ENCODE results near the gene CHST11.

CHST11 gene

GRCh38 chr12:104460041-104460719 lies 3.4 kb downstream of the CHST11 start:
- no peak overlapping the region for H3K27ac ChIP-seq (ENCODE audit: low read depth, low read length)
- no peaks in the 10 kb centered on the region for H3K9me3 ChIP-seq (ENCODE audit: control insufficient read depth, insufficient read depth, low read length)
- peaks cover 22% of the 10 kb centered on the region for H3K4me1 ChIP-seq (ENCODE audit: control insufficient read depth, insufficient read depth, low read length)
- H3K36me3 ChIP-seq (ENCODE audit: control insufficient read depth, insufficient read depth, low read length) = no peaks in the 10 kb centered on the region
- H3K9ac ChIP-seq (ENCODE audit: low read depth, low read length) = no peak overlapping the region
- no peak overlapping the region for H3K4me3 ChIP-seq (ENCODE audit: low read depth, low read length)
- peaks cover 29% of the 10 kb centered on the region for H3K27me3 ChIP-seq (ENCODE audit: control insufficient read depth, insufficient read depth, low read length)

- Histone ChIP-seq H3K4me3 (ENCODE audit: low read depth, low read length) (no peak overlapping the region), H3K9me3 (ENCODE audit: control insufficient read depth, insufficient read depth, low read length) (no peaks in the 10 kb centered on the region), H3K9ac (ENCODE audit: low read depth, low read length) (no peak overlapping the region), H3K27ac (ENCODE audit: low read depth, low read length) (no peak overlapping the region), H3K4me1 (ENCODE audit: control insufficient read depth, insufficient read depth, low read length) (peaks cover 13% of the 10 kb centered on the region), H3K27me3 (ENCODE audit: control insufficient read depth, insufficient read depth, low read length) (peaks cover 20% of the 10 kb centered on the region), H3K36me3 (ENCODE audit: control insufficient read depth, insufficient read depth, low read length) (no peaks in the 10 kb centered on the region)
Observed at GRCh38 chr12:104460973-104461698, 4.4 kb downstream of the CHST11 start.

GRCh38 chr12:104462325-104462724 lies 5.6 kb downstream of the CHST11 start:
- Histone ChIP-seq H3K4me3 (ENCODE audit: low read depth, low read length) (no peak overlapping the region), H3K4me1 (ENCODE audit: control insufficient read depth, insufficient read depth, low read length) (peaks cover 13% of the 10 kb centered on the region), H3K9me3 (ENCODE audit: control insufficient read depth, insufficient read depth, low read length) (no peaks in the 10 kb centered on the region), H3K27ac (ENCODE audit: low read depth, low read length) (no peak overlapping the region), H3K9ac (ENCODE audit: low read depth, low read length) (no peak overlapping the region), H3K27me3 (ENCODE audit: control insufficient read depth, insufficient read depth, low read length) (peaks cover 20% of the 10 kb centered on the region), H3K36me3 (ENCODE audit: control insufficient read depth, insufficient read depth, low read length) (no peaks in the 10 kb centered on the region)

GRCh38 chr12:104462931-104463339 lies 6.2 kb downstream of the CHST11 start:
- no peaks in the 10 kb centered on the region for H3K36me3 ChIP-seq (ENCODE audit: control insufficient read depth, insufficient read depth, low read length)
- no peaks in the 10 kb centered on the region for H3K9me3 ChIP-seq (ENCODE audit: control insufficient read depth, insufficient read depth, low read length)
- no peak overlapping the region for H3K27ac ChIP-seq (ENCODE audit: low read depth, low read length)
- no peak overlapping the region for H3K4me3 ChIP-seq (ENCODE audit: low read depth, low read length)
- H3K4me1 ChIP-seq (ENCODE audit: control insufficient read depth, insufficient read depth, low read length) = peaks cover 13% of the 10 kb centered on the region
- no peak overlapping the region for H3K9ac ChIP-seq (ENCODE audit: low read depth, low read length)
- peaks cover 20% of the 10 kb centered on the region for H3K27me3 ChIP-seq (ENCODE audit: control insufficient read depth, insufficient read depth, low read length)

GRCh38 chr12:104463368-104463767 lies 6.6 kb downstream of the CHST11 start:
- Histone ChIP-seq H3K4me3 (ENCODE audit: low read depth, low read length) (no peak overlapping the region), H3K9ac (ENCODE audit: low read depth, low read length) (no peak overlapping the region), H3K27ac (ENCODE audit: low read depth, low read length) (no peak overlapping the region), H3K27me3 (ENCODE audit: control insufficient read depth, insufficient read depth, low read length) (peaks cover 16% of the 10 kb centered on the region), H3K4me1 (ENCODE audit: control insufficient read depth, insufficient read depth, low read length) (peaks cover 13% of the 10 kb centered on the region), H3K9me3 (ENCODE audit: control insufficient read depth, insufficient read depth, low read length) (no peaks in the 10 kb centered on the region), H3K36me3 (ENCODE audit: control insufficient read depth, insufficient read depth, low read length) (no peaks in the 10 kb centered on the region)

GRCh38 chr12:104464899-104465298 lies 8.2 kb downstream of the CHST11 start:
- Histone ChIP-seq H3K36me3 (ENCODE audit: control insufficient read depth, insufficient read depth, low read length) (no peaks in the 10 kb centered on the region), H3K4me1 (ENCODE audit: control insufficient read depth, insufficient read depth, low read length) (peaks cover 7% of the 10 kb centered on the region), H3K9ac (ENCODE audit: low read depth, low read length) (no peak overlapping the region), H3K27ac (ENCODE audit: low read depth, low read length) (no peak overlapping the region), H3K27me3 (ENCODE audit: control insufficient read depth, insufficient read depth, low read length) (peaks cover under 1% of the 10 kb centered on the region), H3K9me3 (ENCODE audit: control insufficient read depth, insufficient read depth, low read length) (no peaks in the 10 kb centered on the region), H3K4me3 (ENCODE audit: low read depth, low read length) (no peak overlapping the region)

GRCh38 chr12:104466709-104467345 lies 10.1 kb downstream of the CHST11 start:
- Histone ChIP-seq H3K4me1 (ENCODE audit: control insufficient read depth, insufficient read depth, low read length) (peaks cover 5% of the 10 kb centered on the region; the same call in 1 of the 2 replicates), H3K27me3 (ENCODE audit: control insufficient read depth, insufficient read depth, low read length) (no peaks in the 10 kb centered on the region), H3K4me3 (ENCODE audit: low read depth, low read length) (no peak overlapping the region), H3K9ac (ENCODE audit: low read depth, low read length) (no peak overlapping the region), H3K27ac (ENCODE audit: low read depth, low read length) (no peak overlapping the region), H3K9me3 (ENCODE audit: control insufficient read depth, insufficient read depth, low read length) (no peaks in the 10 kb centered on the region), H3K36me3 (ENCODE audit: control insufficient read depth, insufficient read depth, low read length) (no peaks in the 10 kb centered on the region)

GRCh38 chr12:104467346-104467837 lies 10.6 kb downstream of the CHST11 start:
- Histone ChIP-seq H3K27me3 (ENCODE audit: control insufficient read depth, insufficient read depth, low read length) (no peaks in the 10 kb centered on the region), H3K9me3 (ENCODE audit: control insufficient read depth, insufficient read depth, low read length) (no peaks in the 10 kb centered on the region), H3K36me3 (ENCODE audit: control insufficient read depth, insufficient read depth, low read length) (no peaks in the 10 kb centered on the region), H3K4me1 (ENCODE audit: control insufficient read depth, insufficient read depth, low read length) (peaks cover 5% of the 10 kb centered on the region; the same call in 1 of the 2 replicates), H3K4me3 (ENCODE audit: low read depth, low read length) (no peak overlapping the region), H3K9ac (ENCODE audit: low read depth, low read length) (no peak overlapping the region), H3K27ac (ENCODE audit: low read depth, low read length) (no peak overlapping the region)

- Histone ChIP-seq H3K4me1 (ENCODE audit: control insufficient read depth, insufficient read depth, low read length) (peaks cover 5% of the 10 kb centered on the region; the same call in 1 of the 2 replicates), H3K9me3 (ENCODE audit: control insufficient read depth, insufficient read depth, low read length) (no peaks in the 10 kb centered on the region), H3K4me3 (ENCODE audit: low read depth, low read length) (no peak overlapping the region), H3K36me3 (ENCODE audit: control insufficient read depth, insufficient read depth, low read length) (no peaks in the 10 kb centered on the region), H3K9ac (ENCODE audit: low read depth, low read length) (no peak overlapping the region), H3K27me3 (ENCODE audit: control insufficient read depth, insufficient read depth, low read length) (no peaks in the 10 kb centered on the region), H3K27ac (ENCODE audit: low read depth, low read length) (no peak overlapping the region)
Observed at GRCh38 chr12:104468371-104468770, 11.6 kb downstream of the CHST11 start.

GRCh38 chr12:104469066-104469465 lies 12.3 kb downstream of the CHST11 start:
- Histone ChIP-seq H3K36me3 (ENCODE audit: control insufficient read depth, insufficient read depth, low read length) (no peaks in the 10 kb centered on the region), H3K9ac (ENCODE audit: low read depth, low read length) (no peak overlapping the region), H3K27me3 (ENCODE audit: control insufficient read depth, insufficient read depth, low read length) (no peaks in the 10 kb centered on the region), H3K4me3 (ENCODE audit: low read depth, low read length) (no peak overlapping the region), H3K27ac (ENCODE audit: low read depth, low read length) (no peak overlapping the region), H3K4me1 (ENCODE audit: control insufficient read depth, insufficient read depth, low read length) (peaks cover 8% of the 10 kb centered on the region; the same call in 1 of the 2 replicates), H3K9me3 (ENCODE audit: control insufficient read depth, insufficient read depth, low read length) (no peaks in the 10 kb centered on the region)

GRCh38 chr12:104469523-104469922 lies 12.8 kb downstream of the CHST11 start:
- H3K9me3 ChIP-seq (ENCODE audit: control insufficient read depth, insufficient read depth, low read length) = no peaks in the 10 kb centered on the region
- no peak overlapping the region for H3K4me3 ChIP-seq (ENCODE audit: low read depth, low read length)
- H3K27ac ChIP-seq (ENCODE audit: low read depth, low read length) = no peak overlapping the region
- no peaks in the 10 kb centered on the region for H3K36me3 ChIP-seq (ENCODE audit: control insufficient read depth, insufficient read depth, low read length)
- H3K4me1 ChIP-seq (ENCODE audit: control insufficient read depth, insufficient read depth, low read length) = peaks cover 12% of the 10 kb centered on the region; the same call in 1 of the 2 replicates
- H3K9ac ChIP-seq (ENCODE audit: low read depth, low read length) = no peak overlapping the region
- no peaks in the 10 kb centered on the region for H3K27me3 ChIP-seq (ENCODE audit: control insufficient read depth, insufficient read depth, low read length)

Data from HUES48 (cell line).